Measurements from ENCODE around the gene PTPRK.

The PTPRK gene

DNA sequence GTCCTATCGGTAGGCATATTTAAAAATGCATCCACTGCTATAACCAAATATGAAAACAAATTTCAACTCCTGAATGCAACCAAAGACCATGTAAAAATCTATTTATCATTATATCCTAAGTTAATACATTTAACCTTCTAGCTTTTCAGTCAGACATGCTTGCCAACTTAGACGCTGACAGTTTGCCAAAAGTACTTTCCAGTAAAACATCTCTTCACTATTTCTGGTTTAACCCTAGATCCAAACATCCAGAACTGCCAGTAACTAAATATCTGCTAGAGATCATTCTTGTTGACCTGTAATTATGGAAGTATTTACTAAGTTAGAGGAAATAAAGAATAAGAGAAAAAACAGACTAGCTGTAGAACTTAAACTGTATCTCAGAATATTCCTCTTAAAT lies 409.3 kb downstream of the PTPRK start:
- H3K27ac ChIP-seq: no peak overlapping the region
- TF ChIP-seq, protein P1, sequence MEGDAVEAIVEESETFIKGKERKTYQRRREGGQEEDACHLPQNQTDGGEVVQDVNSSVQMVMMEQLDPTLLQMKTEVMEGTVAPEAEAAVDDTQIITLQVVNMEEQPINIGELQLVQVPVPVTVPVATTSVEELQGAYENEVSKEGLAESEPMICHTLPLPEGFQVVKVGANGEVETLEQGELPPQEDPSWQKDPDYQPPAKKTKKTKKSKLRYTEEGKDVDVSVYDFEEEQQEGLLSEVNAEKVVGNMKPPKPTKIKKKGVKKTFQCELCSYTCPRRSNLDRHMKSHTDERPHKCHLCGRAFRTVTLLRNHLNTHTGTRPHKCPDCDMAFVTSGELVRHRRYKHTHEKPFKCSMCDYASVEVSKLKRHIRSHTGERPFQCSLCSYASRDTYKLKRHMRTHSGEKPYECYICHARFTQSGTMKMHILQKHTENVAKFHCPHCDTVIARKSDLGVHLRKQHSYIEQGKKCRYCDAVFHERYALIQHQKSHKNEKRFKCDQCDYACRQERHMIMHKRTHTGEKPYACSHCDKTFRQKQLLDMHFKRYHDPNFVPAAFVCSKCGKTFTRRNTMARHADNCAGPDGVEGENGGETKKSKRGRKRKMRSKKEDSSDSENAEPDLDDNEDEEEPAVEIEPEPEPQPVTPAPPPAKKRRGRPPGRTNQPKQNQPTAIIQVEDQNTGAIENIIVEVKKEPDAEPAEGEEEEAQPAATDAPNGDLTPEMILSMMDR (conservative IDR thresholded peaks at IDR 0.05): no peak
- no peak for TF ChIP-seq ZFX (IDR thresholded peaks at IDR 0.05)

DNA sequence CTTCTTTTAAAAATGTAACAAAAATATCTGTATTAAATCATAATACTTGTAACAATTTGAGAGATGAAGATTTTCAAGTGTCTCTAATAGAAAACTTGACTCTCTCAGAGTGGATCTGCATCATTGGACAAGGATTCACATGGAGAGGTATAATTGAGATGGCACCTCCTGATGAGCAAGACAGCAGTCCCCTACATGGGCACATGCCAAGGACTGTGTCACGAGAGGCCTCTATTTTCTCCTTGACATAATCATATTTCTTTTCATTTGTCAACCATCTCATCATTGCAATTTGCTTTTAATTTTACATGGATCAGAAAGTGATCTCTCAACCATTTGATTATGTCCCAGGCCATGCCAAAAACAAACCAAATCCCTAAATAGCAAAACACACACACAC lies 412.7 kb downstream of the PTPRK start:
- TF ChIP-seq ZFX (IDR thresholded peaks at IDR 0.05): no peak
- TF ChIP-seq, protein P1 (conservative IDR thresholded peaks at IDR 0.05): no peak
- no peak overlapping the region for H3K27ac ChIP-seq

DNA sequence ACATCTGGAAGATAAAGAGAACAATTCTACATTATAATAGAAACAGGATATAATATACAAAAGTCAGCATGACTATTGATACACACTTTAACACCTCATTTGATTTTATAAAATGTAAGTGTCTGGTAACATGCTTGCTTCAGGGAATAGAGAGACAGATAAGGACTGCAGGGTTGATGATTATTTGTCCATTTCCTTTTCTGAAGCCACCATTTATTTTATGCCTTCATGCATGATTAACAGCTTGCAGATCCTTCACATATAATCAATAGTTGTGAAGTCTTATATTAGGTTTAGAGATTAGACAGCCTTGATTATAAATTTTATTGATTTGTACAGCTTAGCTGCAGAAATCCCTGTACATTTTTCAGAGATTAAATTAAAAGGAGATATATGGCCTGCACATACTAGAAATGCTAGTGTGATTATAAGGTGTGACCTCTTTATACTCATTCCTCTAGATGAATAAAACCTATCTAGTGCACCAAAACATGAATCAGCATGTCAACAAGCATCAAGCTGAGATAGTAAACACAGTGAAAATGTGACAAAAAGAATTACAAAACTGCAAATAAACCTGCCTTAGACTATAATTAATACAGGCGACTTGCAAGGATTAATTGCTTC lies 420.7 kb downstream of the PTPRK start:
- TF ChIP-seq, protein P1 (conservative IDR thresholded peaks at IDR 0.05): no peak
- TF ChIP-seq ZFX (IDR thresholded peaks at IDR 0.05): no peak
- no peak overlapping the region for H3K27ac ChIP-seq

DNA sequence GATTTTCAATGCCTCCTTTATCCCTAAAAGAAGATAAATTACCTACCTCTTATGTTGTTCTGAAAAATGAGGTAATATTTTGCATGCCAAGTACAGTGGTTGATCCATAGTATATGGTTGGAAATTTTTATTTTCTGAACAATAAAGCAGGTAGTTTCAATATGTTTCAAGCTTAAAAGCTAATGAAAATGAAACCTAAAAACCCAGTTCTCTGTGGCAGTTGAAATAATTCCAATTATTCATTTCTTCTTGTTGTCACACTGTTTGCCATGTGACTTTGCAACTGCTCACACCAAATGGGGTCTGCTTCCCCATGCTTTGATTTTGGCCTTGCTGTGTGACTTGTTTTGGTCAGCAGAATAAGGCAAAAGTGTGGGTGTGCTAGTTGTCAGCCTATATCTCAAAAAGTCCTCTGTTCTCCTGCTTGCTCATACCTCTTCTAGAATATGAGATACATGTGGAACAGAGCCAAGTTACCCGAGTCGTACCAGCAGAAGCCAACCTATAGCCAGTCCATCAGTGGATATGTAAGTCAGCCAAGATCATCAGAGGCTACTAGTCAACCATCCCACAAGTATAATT lies 422.3 kb downstream of the PTPRK start:
- TF ChIP-seq ZFX (IDR thresholded peaks at IDR 0.05): no peak
- TF ChIP-seq, protein P1 (conservative IDR thresholded peaks at IDR 0.05): no peak
- no peak overlapping the region for H3K27ac ChIP-seq

DNA sequence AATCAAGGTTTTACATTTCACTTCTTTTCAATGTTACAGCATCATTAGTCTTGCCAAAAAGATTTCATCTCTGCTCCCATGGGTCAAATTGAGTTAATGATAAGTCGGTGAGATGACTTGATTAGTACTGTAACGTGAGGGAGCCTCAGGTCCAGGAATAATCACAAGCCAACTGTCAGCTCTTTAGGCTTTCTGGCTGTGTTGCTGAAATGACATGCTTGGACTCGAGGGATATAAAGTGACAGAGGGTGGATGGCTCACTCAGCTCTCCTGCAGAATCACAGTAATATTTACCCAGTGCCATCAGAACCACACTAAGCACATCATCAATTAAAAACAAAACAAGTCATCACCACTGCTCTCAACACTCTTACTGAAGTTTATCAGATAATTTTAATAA lies 423.4 kb downstream of the PTPRK start:
- H3K27ac ChIP-seq: no peak overlapping the region
- no peak for TF ChIP-seq ZFX (IDR thresholded peaks at IDR 0.05)
- TF ChIP-seq, protein P1 (conservative IDR thresholded peaks at IDR 0.05): no peak

DNA sequence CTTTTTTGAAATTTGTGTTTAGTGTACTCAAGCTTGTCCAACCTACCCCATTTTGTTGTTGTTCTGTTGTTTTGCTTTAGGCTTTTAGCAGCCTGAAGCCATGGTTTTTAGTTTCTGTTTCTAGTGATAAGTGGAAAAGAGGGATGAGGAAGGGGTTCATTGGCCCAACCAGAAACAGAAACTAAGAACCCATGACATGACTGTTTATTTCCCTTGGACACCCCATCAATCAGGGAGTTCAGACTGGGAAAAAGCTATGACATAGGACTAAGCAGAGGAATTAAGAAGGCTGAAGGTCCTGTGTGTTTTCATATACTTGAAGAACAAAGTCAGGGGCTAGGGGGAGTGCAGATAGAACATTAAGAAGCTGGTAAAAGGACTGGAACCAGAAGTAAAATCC lies 425.0 kb downstream of the PTPRK start:
- no peak for TF ChIP-seq ZFX (IDR thresholded peaks at IDR 0.05)
- TF ChIP-seq, protein P1 (conservative IDR thresholded peaks at IDR 0.05): no peak
- no peak overlapping the region for H3K27ac ChIP-seq

DNA sequence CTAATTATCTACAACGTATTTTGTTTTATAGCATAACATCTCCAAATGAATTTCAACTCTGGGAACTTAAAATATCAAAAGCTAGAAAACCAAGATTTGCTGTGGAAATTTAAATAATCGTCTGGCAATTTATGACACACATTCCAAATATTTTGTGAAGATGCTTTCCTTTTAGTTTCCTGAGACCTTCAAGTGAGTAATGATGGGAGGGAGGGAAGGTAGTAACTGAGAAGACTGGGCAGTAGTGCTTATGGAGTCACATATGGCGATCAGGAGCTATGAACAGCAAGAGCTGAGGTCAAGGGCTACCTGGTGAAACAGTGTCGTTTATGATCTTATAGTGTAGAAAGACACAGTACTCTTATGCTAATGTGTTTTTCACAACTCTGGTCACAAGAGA lies 441.4 kb downstream of the PTPRK start:
- H3K27ac ChIP-seq: no peak overlapping the region
- TF ChIP-seq, protein P1 (conservative IDR thresholded peaks at IDR 0.05): no peak
- no peak for TF ChIP-seq ZFX (IDR thresholded peaks at IDR 0.05)
